AG04449 (cell line): ENCODE measurements around the gene PPP5C.

Experiments
- CTCF ChIA-PET: fragments of 350-600 bp; formaldehyde crosslinking; extraction: SDS; loops from one replicate; lab custom pipeline; 2021; ENCODE audit warnings: antibody characterized with exemption; lab: Yijun Ruan, JAX
- POLR2A ChIA-PET: fragments of 400-600, 350-600 bp; formaldehyde crosslinking; extraction: SDS; loops from one replicate; lab custom pipeline; 2020; ENCODE audit warnings: antibody characterized with exemption, inconsistent platforms; lab: Yijun Ruan, JAX
- DNase-seq: peaks from one replicate; pipeline ENCODE4 v3.0.0-alpha.2; 2010; ENCODE audit warnings: low read depth, low spot score
- H3K4me3 ChIP-seq: 2 replicates; pipeline ENCODE4 v1.5.1; 2011; ENCODE audit warnings: low read depth, mild to moderate bottlenecking, control low read depth, low read length
- CTCF ChIP-seq: IDR thresholded peaks from one replicate; pipeline ENCODE4 v1.5.1; 2011; ENCODE audit warnings: mild to moderate bottlenecking, moderate library complexity, low read length, control low read depth, inconsistent platforms; ENCODE audit not compliant: insufficient read depth; ENCODE audit errors: missing control alignments

The PPP5C gene

GRCh38 chr19:46381756-46382345 is 35.0 kb downstream of the PPP5C start:
- DNase-seq: no peak
- ChIA-PET POLR2A (no interaction called here), CTCF (interaction anchor here (0.7 to 12.8 kb wide), 8 partner anchors 9 to 161 kb away, joined by 3 to 151 read pairs (median 4); no protein-coding TSS in a partner anchor)
- no peak for TF ChIP-seq CTCF
- no peak overlapping the region for H3K4me3 ChIP-seq

GRCh38 chr19:46383171-46383815 is 36.4 kb downstream of the PPP5C start:
- CTCF ChIA-PET: interaction anchor here (0.6 to 12.8 kb wide), 7 partner anchors 11 to 161 kb away, joined by 3 to 151 read pairs (median 4); no protein-coding TSS in a partner anchor
- POLR2A ChIA-PET: no interaction called here
- no peak for DNase-seq
- TF ChIP-seq CTCF: no peak
- H3K4me3 ChIP-seq: no peak overlapping the region

- DNase-seq: no peak
- H3K4me3 ChIP-seq: no peak overlapping the region
- ChIA-PET CTCF (interaction anchor here (0.6 to 12.8 kb wide), 6 partner anchors 10 to 160 kb away, joined by 3 to 151 read pairs (median 4); no protein-coding TSS in a partner anchor), POLR2A (no interaction called here)
- no peak for TF ChIP-seq CTCF
These were observed 37.0 kb downstream of the PPP5C start for GRCh38 chr19:46383846-46384245.

GRCh38 chr19:46384396-46384795 is 37.5 kb downstream of the PPP5C start:
- DNase-seq: no peak
- POLR2A ChIA-PET: no interaction called here

GRCh38 chr19:46385636-46386035 is 38.7 kb downstream of the PPP5C start:
- POLR2A ChIA-PET: no interaction called here
- DNase-seq: no peak
- CTCF ChIA-PET: interaction anchor here (3.1 to 12.8 kb wide), 2 partner anchors 8 to 18 kb away, joined by 22 to 151 read pairs; no protein-coding TSS in a partner anchor
- no peak for TF ChIP-seq CTCF
- H3K4me3 ChIP-seq: no peak overlapping the region

More at GRCh38 chr19:46384396-46384795, 37.5 kb downstream of the PPP5C start:
- no peak overlapping the region for H3K4me3 ChIP-seq
- no peak for TF ChIP-seq CTCF
- CTCF ChIA-PET: interaction anchor here (1.4 to 12.8 kb wide), 4 partner anchors 10 to 158 kb away, joined by 4 to 151 read pairs (median 5); no protein-coding TSS in a partner anchor

- ChIA-PET CTCF (interaction anchor here (0.7 to 12.8 kb wide), 4 partner anchors 8 to 39 kb away, joined by 3 to 151 read pairs (median 12); partner anchors contain the start of gene PPP5C), POLR2A (no interaction called here)
- no peak for DNase-seq
- no peak overlapping the region for H3K4me3 ChIP-seq
- no peak for TF ChIP-seq CTCF
These were observed 39.3 kb downstream of the PPP5C start for GRCh38 chr19:46386151-46386550.
